Uterus (tissue), 2 donors: Measurements from ENCODE around the gene FXYD6.

Experiments
- POLR2A ChIP-seq, 2 donors: fragments of 450-650 bp; IDR thresholded peaks; one replicate each; pipeline ENCODE4 v1.6.1; 2016; ENCODE audit warnings: antibody characterized with exemption in 2 of 2, mild to moderate bottlenecking in 1 of 2, moderate library complexity in 1 of 2
- TF ChIP-seq, protein P1 (sequence below), 4 experiments: fragments of 200-600 bp in 2 of 4; fragments of 450-650 bp in 2 of 4; sonication (generic) in 2 of 4; IDR thresholded peaks; one replicate each; pipeline ENCODE4 v1.5.1; 2016 to 2019; ENCODE audit warnings: antibody characterized with exemption in 4 of 4, mild to moderate bottlenecking in 2 of 4, moderate library complexity in 1 of 4

DNA sequence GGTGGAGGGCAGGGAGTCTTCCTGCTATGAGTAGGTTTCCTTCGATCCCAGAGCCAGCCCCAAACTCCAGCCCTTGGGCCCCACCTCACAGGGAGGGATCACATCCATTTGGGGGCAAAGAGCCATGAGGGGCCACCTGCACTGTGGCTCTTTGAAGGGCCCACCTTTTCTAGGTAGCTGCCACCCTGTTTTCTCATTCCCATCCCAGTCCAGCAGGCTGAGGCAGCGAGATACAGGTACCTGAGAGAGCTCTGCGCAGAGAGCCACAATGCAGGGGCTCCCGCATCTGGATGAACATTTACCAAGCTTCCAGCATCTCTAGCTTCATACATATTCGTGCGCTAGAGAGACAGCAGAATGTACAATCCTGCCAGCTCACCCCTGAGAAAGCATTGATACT is 16.3 kb downstream of the FXYD6 start:
- no peak for TF ChIP-seq POLR2A (IDR thresholded peaks at IDR 0.05)
- TF ChIP-seq, protein P1, sequence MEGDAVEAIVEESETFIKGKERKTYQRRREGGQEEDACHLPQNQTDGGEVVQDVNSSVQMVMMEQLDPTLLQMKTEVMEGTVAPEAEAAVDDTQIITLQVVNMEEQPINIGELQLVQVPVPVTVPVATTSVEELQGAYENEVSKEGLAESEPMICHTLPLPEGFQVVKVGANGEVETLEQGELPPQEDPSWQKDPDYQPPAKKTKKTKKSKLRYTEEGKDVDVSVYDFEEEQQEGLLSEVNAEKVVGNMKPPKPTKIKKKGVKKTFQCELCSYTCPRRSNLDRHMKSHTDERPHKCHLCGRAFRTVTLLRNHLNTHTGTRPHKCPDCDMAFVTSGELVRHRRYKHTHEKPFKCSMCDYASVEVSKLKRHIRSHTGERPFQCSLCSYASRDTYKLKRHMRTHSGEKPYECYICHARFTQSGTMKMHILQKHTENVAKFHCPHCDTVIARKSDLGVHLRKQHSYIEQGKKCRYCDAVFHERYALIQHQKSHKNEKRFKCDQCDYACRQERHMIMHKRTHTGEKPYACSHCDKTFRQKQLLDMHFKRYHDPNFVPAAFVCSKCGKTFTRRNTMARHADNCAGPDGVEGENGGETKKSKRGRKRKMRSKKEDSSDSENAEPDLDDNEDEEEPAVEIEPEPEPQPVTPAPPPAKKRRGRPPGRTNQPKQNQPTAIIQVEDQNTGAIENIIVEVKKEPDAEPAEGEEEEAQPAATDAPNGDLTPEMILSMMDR (IDR thresholded peaks at IDR 0.05) = no peak
